Erythroblast (primary cell): ENCODE measurements around the gene KRTAP4-7.

Source experiments
- GATA1 ChIP-seq: IDR thresholded peaks from 2 replicates; pipeline ENCODE4 v1.6.1; 2011; ENCODE audit warnings: low read depth, mild to moderate bottlenecking, control low read depth, low read length, moderate library complexity
- POLR2A ChIP-seq: IDR thresholded peaks from 2 replicates; pipeline ENCODE4 v1.6.1; 2011; ENCODE audit warnings: mild to moderate bottlenecking, low read length

GRCh38 chr17:41126412-41126811 is 42.5 kb downstream of the KRTAP4-7 start:
- TF ChIP-seq POLR2A = no peak
- TF ChIP-seq GATA1 = no peak
